ENCODE results near the gene GABRA6.

The GABRA6 gene

GRCh38 chr5:161745392-161745791 is 59.9 kb downstream of the GABRA6 start:
- H3K27ac ChIP-seq: no peak overlapping the region
- DNase-seq (ENCODE audit: low read depth, low spot score): no peak

GRCh38 chr5:161751265-161751664 is 65.7 kb downstream of the GABRA6 start:
- no peak overlapping the region for H3K27ac ChIP-seq
- no peak for DNase-seq (ENCODE audit: low read depth, low spot score)

All from epithelial cell of prostate (primary cell).